CD14-positive monocyte (primary cell): ENCODE measurements around the gene RAPGEF2. TPM values are rescaled to one million over a fixed set of nuclear protein-coding genes. Genes with fewer than 3 reads are reported as not detected.

Experiments used
- DNase-seq, 3 donors: peaks; one replicate each; pipeline ENCODE4 v3.0.0-alpha.2; 2011 to 2022
- H2AFZ ChIP-seq: 2 replicates; pipeline ENCODE4 v1.6.0; 2012; ENCODE audit warnings: mild to moderate bottlenecking, low read depth, low read length, inconsistent platforms; ENCODE audit not compliant: insufficient read depth, poor library complexity, severe bottlenecking
- H3K27ac ChIP-seq, 2 donors: 1 replicate in 1 of 2; 2 replicates in 1 of 2; pipeline ENCODE4 v1.5.1; 2012 to 2013; ENCODE audit warnings: low read length in 2 of 2, control low read depth in 1 of 2, inconsistent platforms in 1 of 2, low read depth in 1 of 2, mild to moderate bottlenecking in 1 of 2
- H3K27me3 ChIP-seq, 2 donors: one replicate each; pipeline versions ENCODE4 v1.6.0 to v1.6.1; 2011 to 2013; ENCODE audit warnings: low read length in 2 of 2; ENCODE audit not compliant: control insufficient read depth in 2 of 2, insufficient read depth in 2 of 2
- H3K36me3 ChIP-seq, 2 donors: replicated peaks in 1 of 2; 1 replicate in 1 of 2; 2 replicates in 1 of 2; pipeline versions ENCODE4 v1.5.1 to v1.6.1; 2012 to 2013; ENCODE audit warnings: low read length in 2 of 2, control low read depth in 1 of 2, inconsistent platforms in 1 of 2, mild to moderate bottlenecking in 1 of 2; ENCODE audit not compliant: insufficient read depth in 2 of 2, control insufficient read depth in 1 of 2
- H3K4me1 ChIP-seq, 2 donors: 1 replicate in 1 of 2; 2 replicates in 1 of 2; pipeline versions ENCODE4 v1.5.1 to v1.6.1; 2012 to 2013; ENCODE audit warnings: low read length in 2 of 2, control low read depth in 1 of 2, inconsistent platforms in 1 of 2, mild to moderate bottlenecking in 1 of 2, moderate library complexity in 1 of 2; ENCODE audit not compliant: insufficient read depth in 2 of 2, control insufficient read depth in 1 of 2
- H3K4me2 ChIP-seq: replicated peaks from 2 replicates; pipeline ENCODE3; 2012; ENCODE audit warnings: low read length, moderate library complexity, mild to moderate bottlenecking; ENCODE audit not compliant: poor library complexity, severe bottlenecking; ENCODE audit errors: extremely low read depth
- H3K4me3 ChIP-seq, 3 experiments: fragments of 200-600 bp in 1 of 3; sonication (generic) in 1 of 3; replicated peaks in 1 of 3; 1 replicate in 2 of 3; 2 replicates in 1 of 3; pipeline ENCODE4 v1.5.1; 2011 to 2013; ENCODE audit warnings: low read length in 3 of 3, mild to moderate bottlenecking in 3 of 3, control low read depth in 2 of 3, low read depth in 2 of 3, inconsistent platforms in 1 of 3, moderate library complexity in 1 of 3
- H3K79me2 ChIP-seq: 2 replicates; pipeline ENCODE4 v1.6.0; 2012; ENCODE audit warnings: mild to moderate bottlenecking, control low read depth, inconsistent platforms, low read length, moderate library complexity; ENCODE audit not compliant: insufficient read depth
- H3K9ac ChIP-seq: 2 replicates; pipeline ENCODE4 v1.6.0; 2017; ENCODE audit warnings: low read length, mild to moderate bottlenecking; ENCODE audit not compliant: insufficient read depth, poor library complexity, severe bottlenecking
- H3K9me3 ChIP-seq, 2 donors: replicated peaks in 1 of 2; 1 replicate in 1 of 2; 2 replicates in 1 of 2; pipeline versions ENCODE4 v1.5.1 to v1.6.1; 2012 to 2013; ENCODE audit warnings: low read length in 2 of 2, control low read depth in 1 of 2; ENCODE audit not compliant: control insufficient read depth in 1 of 2, insufficient read depth in 1 of 2
- H4K20me1 ChIP-seq: 2 replicates; pipeline ENCODE4 v1.6.0; 2012; ENCODE audit warnings: mild to moderate bottlenecking, low read length, control low read depth, moderate library complexity; ENCODE audit not compliant: insufficient read depth
- H3K27ac Mint-ChIP-seq, 7 donors: one replicate each; pipeline ENCODE4 v1.8.0; 2020; ENCODE audit warnings: mild to moderate bottlenecking in 7 of 7, mixed read lengths in 7 of 7, moderate library complexity in 6 of 7, inconsistent platforms in 2 of 7
- H3K27me3 Mint-ChIP-seq, 3 donors: one replicate each; pipeline ENCODE4 v1.8.0; 2021 to 2022; ENCODE audit warnings: low read depth in 3 of 3, mild to moderate bottlenecking in 3 of 3, mixed read lengths in 3 of 3, moderate library complexity in 3 of 3, inconsistent platforms in 1 of 3
- H3K36me3 Mint-ChIP-seq, 2 donors: one replicate each; pipeline ENCODE4 v1.8.0; 2020; ENCODE audit warnings: mixed read lengths in 2 of 2, inconsistent platforms in 1 of 2, mild to moderate bottlenecking in 1 of 2
- H3K4me1 Mint-ChIP-seq: one replicate; pipeline ENCODE4 v1.8.0; 2020; ENCODE audit warnings: mild to moderate bottlenecking, mixed read lengths
- H3K4me3 Mint-ChIP-seq, 2 donors: one replicate each; pipeline ENCODE4 v1.8.0; 2020; ENCODE audit warnings: mild to moderate bottlenecking in 2 of 2, mixed read lengths in 2 of 2, moderate library complexity in 1 of 2
- H3K9me3 Mint-ChIP-seq, 7 donors: one replicate each; pipeline ENCODE4 v1.8.0; 2020 to 2022; ENCODE audit warnings: mixed read lengths in 7 of 7, mild to moderate bottlenecking in 6 of 7, moderate library complexity in 6 of 7, inconsistent platforms in 2 of 7
- WGBS: methylation state at CpG from one replicate; pipeline ENCODE4 v1.1.5; 2013; ENCODE audit warnings: missing lambda C conversion rate; ENCODE audit not compliant: insufficient coverage; 5-methylcytosine and 5-hydroxymethylcytosine counted together
- intact Hi-C, 2 donors: fragments of 100-400 bp; cut with micrococcal nuclease; formaldehyde crosslinking; loops; one replicate each; pipeline versions ENCODE4 v1.15.0 to v1.15.1; 2023
- polyA plus RNA-seq, 3 donors: library from polyadenylated mRNA; depleted of rRNA in 1 of 3; unstranded in 2 of 3; stranded (reverse) in 1 of 3; fragments of 300-500 nt in 2 of 3; fragments of >200 nt in 1 of 3; fragmentation: Illumina TruSeq in 2 of 3; gene quantifications; 1 replicate in 2 of 3; 2 replicates in 1 of 3; pipeline ENCODE4 v1.2.3, GENCODE V29; 2012 to 2021
- TF ChIP-seq, protein P1 (sequence below): fragments of 200-600 bp; IDR thresholded peaks from one replicate; pipeline ENCODE4 v1.8.0; 2022; ENCODE audit warnings: antibody characterized with exemption, mild to moderate bottlenecking

The RAPGEF2 gene
- polyA plus RNA-seq, 3 donors, result 1.5 to 29.8 (median 2.0) TPM

- no CpG with 5 or more reads among the region's 3 CpGs for WGBS
- H3K27ac ChIP-seq, result no peak overlapping the region
- Mint-ChIP-seq H3K27ac (no peak overlapping the region), H3K4me3 (no peak overlapping the region), H3K27me3 (peaks cover 0 to 4% (median 0%) of the 10 kb centered on the region in 3 donors), H3K4me1 (peaks cover 1% of the 10 kb centered on the region), H3K9me3 (peaks cover 14 to 31% (median 19%) of the 10 kb centered on the region in 7 donors), H3K36me3 (no peaks in the 10 kb centered on the region)
- TF ChIP-seq, protein P1, sequence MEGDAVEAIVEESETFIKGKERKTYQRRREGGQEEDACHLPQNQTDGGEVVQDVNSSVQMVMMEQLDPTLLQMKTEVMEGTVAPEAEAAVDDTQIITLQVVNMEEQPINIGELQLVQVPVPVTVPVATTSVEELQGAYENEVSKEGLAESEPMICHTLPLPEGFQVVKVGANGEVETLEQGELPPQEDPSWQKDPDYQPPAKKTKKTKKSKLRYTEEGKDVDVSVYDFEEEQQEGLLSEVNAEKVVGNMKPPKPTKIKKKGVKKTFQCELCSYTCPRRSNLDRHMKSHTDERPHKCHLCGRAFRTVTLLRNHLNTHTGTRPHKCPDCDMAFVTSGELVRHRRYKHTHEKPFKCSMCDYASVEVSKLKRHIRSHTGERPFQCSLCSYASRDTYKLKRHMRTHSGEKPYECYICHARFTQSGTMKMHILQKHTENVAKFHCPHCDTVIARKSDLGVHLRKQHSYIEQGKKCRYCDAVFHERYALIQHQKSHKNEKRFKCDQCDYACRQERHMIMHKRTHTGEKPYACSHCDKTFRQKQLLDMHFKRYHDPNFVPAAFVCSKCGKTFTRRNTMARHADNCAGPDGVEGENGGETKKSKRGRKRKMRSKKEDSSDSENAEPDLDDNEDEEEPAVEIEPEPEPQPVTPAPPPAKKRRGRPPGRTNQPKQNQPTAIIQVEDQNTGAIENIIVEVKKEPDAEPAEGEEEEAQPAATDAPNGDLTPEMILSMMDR, result no peak
- H3K36me3 ChIP-seq, result no peaks in the 10 kb centered on the region
- DNase-seq, result no peak
- intact Hi-C loops, result no loop called here
- no peak overlapping the region for H3K4me3 ChIP-seq
- H3K9ac ChIP-seq, result no peak overlapping the region
- no peaks in the 10 kb centered on the region for H3K27me3 ChIP-seq
- H3K4me2 ChIP-seq, result no peak overlapping the region
- no peaks in the 10 kb centered on the region for H3K79me2 ChIP-seq
- peaks cover 0 to 7% of the 10 kb centered on the region in 2 donors for H3K9me3 ChIP-seq
- no peaks in the 10 kb centered on the region for H4K20me1 ChIP-seq
- H3K4me1 ChIP-seq, result no peaks in the 10 kb centered on the region
- H2AFZ ChIP-seq, result no peak overlapping the region
These were observed 280.7 kb downstream of the RAPGEF2 start for GRCh38 chr4:159383562-159383931.

DNA sequence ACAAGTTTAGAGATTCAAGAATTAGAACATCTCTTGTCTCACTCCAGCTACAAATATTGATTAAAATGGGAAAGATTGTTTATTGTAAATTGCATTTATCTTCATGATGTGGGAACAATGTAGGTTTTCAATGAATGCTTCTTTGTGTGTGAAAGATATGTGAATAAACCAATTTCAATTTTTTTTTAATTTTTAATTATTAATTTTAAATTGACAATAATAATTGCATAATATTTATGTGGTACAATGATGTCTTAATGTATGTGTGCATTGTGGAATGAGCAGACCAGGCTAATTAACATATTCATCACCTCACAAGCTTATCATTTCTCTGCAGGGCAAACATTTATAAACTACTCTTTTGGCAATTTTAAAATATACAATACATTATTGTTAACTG is 281.1 kb downstream of the RAPGEF2 start:
- no peak overlapping the region for H3K4me3 ChIP-seq
- H3K4me1 ChIP-seq, result no peaks in the 10 kb centered on the region
- H3K9me3 Mint-ChIP-seq, result peaks cover 14 to 28% (median 19%) of the 10 kb centered on the region in 7 donors
- peaks cover 0 to 4% (median 0%) of the 10 kb centered on the region in 3 donors for H3K27me3 Mint-ChIP-seq
- no peaks in the 10 kb centered on the region for H3K36me3 Mint-ChIP-seq
- H3K4me1 Mint-ChIP-seq, result peaks cover 1% of the 10 kb centered on the region
- H3K79me2 ChIP-seq, result no peaks in the 10 kb centered on the region
- no peak overlapping the region for H3K4me3 Mint-ChIP-seq
- no peaks in the 10 kb centered on the region for H4K20me1 ChIP-seq
- no peak overlapping the region for H3K4me2 ChIP-seq
- H3K36me3 ChIP-seq, result no peaks in the 10 kb centered on the region
- no peak for DNase-seq
- TF ChIP-seq, protein P1, result no peak
- H3K9ac ChIP-seq, result no peak overlapping the region
- peaks cover 0 to 7% of the 10 kb centered on the region in 2 donors for H3K9me3 ChIP-seq
- no peak overlapping the region for H3K27ac Mint-ChIP-seq
- H3K27ac ChIP-seq, result no peak overlapping the region
- no peak overlapping the region for H2AFZ ChIP-seq
- intact Hi-C loops, result no loop called here
- no peaks in the 10 kb centered on the region for H3K27me3 ChIP-seq
